HG02943 (cell line): ENCODE results near the gene RPL10A.

Source experiments
- ATAC-seq: cut with Tn5 transposase; IDR thresholded peaks from one replicate; pipeline ENCODE4 v1.9.1; 2021; ENCODE audit warnings: mild to moderate bottlenecking, low read depth, moderate library complexity; ENCODE audit not compliant: unreplicated experiment

Gene RPL10A

GRCh38 chr6:35445691-35446090, 22.5 kb upstream of the RPL10A start:
- ATAC-seq = no peak

GRCh38 chr6:35448191-35448590, 20.0 kb upstream of the RPL10A start:
- no peak for ATAC-seq

- ATAC-seq = no peak
Observed at GRCh38 chr6:35449287-35449881, 18.8 kb upstream of the RPL10A start.

- ATAC-seq = no peak
Observed at GRCh38 chr6:35451354-35452182, 16.6 kb upstream of the RPL10A start.

- peak; percentile 77 for ATAC-seq
Observed at GRCh38 chr6:35452183-35453090, 15.8 kb upstream of the RPL10A start, which contains the start of gene FANCE. FANCE (plus strand) TSS chr6:35452338; CDS start chr6:35452546, 208 bp downstream.

GRCh38 chr6:35453236-35453635, 15.0 kb upstream of the RPL10A start:
- ATAC-seq = no peak

- ATAC-seq = no peak
Observed at GRCh38 chr6:35454391-35455110, 13.7 kb upstream of the RPL10A start.

GRCh38 chr6:35457907-35458306, 10.3 kb upstream of the RPL10A start:
- no peak for ATAC-seq

- ATAC-seq = no peak
Observed at GRCh38 chr6:35461270-35461669, 6.9 kb upstream of the RPL10A start.

- no peak for ATAC-seq
Observed at GRCh38 chr6:35463292-35463691, 4.9 kb upstream of the RPL10A start.

- no peak for ATAC-seq
Observed at GRCh38 chr6:35465646-35466045, 2.6 kb upstream of the RPL10A start.

GRCh38 chr6:35468980-35469750, 964 bp downstream of the RPL10A start:
- ATAC-seq = peak; percentile 7

- no peak for ATAC-seq
Observed at GRCh38 chr6:35469751-35470662, 1.8 kb downstream of the RPL10A start.

- ATAC-seq = no peak
Observed at GRCh38 chr6:35470663-35471120, 2.5 kb downstream of the RPL10A start.

GRCh38 chr6:35471836-35472345, 3.7 kb downstream of the RPL10A start:
- no peak for ATAC-seq

GRCh38 chr6:35473075-35473849, 5.1 kb downstream of the RPL10A start:
- ATAC-seq = no peak

GRCh38 chr6:35473850-35474130, 5.6 kb downstream of the RPL10A start:
- ATAC-seq = no peak
